22Rv1 (cell line): ENCODE measurements around the gene DVL1.

ENCODE experiments used
- ZFX ChIP-seq: fragments of 450-650 bp; IDR thresholded peaks from 2 replicates; pipeline ENCODE4 v1.6.1; 2017; ENCODE audit warnings: antibody characterized with exemption, borderline replicate concordance
- TF ChIP-seq, protein P1 (sequence below): fragments of 450-650 bp; IDR thresholded peaks from 2 replicates; pipeline ENCODE4 v1.5.1; 2017; ENCODE audit warnings: mild to moderate bottlenecking

DNA sequence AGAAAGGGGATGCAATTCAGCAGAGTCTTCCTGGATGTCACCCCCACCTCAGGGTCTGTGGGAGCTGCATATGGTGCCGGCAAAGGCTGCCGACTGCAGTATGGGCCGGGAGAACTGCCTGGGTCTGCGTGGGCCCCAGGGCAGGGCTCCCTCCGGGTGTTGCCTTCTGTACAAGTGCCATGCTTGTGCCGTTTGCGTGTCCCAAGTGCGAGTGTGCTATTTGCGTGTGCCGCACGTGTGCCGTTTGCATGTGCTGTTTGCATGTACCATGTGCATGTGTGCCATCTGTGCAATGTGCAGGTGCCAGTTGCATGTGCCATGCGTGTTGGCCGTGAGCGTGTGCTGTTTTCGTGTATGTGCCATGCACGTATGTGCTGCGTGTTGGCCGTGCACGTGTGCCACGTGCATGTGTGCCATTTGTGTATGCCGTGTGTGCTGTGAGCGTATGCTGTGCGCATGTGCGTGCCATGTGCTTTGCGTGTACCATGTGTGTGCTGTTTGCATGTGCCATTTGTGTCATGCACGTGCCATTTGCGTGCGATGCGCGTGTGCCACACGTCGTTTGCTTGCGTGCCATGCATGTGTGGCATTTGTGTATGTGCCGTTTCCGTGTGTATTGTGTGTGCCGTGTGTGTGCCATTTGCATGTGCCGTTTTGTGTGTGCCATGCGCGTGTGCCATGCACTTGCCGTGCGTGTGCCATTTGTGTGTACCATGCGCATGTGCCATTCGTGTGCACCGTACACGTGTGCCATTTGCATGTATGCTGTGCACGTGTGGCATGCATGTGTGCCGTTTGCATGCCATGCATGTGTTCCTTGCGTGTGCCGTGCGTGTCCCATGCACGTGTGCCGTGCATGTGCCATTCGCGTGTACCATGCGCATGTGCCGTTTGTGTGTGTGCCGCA, 19.7 kb downstream of the DVL1 start:
- TF ChIP-seq, protein P1, sequence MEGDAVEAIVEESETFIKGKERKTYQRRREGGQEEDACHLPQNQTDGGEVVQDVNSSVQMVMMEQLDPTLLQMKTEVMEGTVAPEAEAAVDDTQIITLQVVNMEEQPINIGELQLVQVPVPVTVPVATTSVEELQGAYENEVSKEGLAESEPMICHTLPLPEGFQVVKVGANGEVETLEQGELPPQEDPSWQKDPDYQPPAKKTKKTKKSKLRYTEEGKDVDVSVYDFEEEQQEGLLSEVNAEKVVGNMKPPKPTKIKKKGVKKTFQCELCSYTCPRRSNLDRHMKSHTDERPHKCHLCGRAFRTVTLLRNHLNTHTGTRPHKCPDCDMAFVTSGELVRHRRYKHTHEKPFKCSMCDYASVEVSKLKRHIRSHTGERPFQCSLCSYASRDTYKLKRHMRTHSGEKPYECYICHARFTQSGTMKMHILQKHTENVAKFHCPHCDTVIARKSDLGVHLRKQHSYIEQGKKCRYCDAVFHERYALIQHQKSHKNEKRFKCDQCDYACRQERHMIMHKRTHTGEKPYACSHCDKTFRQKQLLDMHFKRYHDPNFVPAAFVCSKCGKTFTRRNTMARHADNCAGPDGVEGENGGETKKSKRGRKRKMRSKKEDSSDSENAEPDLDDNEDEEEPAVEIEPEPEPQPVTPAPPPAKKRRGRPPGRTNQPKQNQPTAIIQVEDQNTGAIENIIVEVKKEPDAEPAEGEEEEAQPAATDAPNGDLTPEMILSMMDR, result no peak
- TF ChIP-seq ZFX, result no peak
